LHCN-M2 (cell line): ENCODE measurements around the gene DOCK4. TPM values are rescaled to one million over a fixed set of nuclear protein-coding genes. Genes with fewer than 3 reads are reported as not detected.

Source experiments
- DNase-seq: peaks from one replicate; pipeline ENCODE4 v3.0.0-alpha.2; 2012; ENCODE audit warnings: low read depth
- total RNA-seq: library from RNA; depleted of rRNA; stranded (reverse); fragments of >200 nt; gene quantifications from 2 replicates; pipeline ENCODE4 v1.2.3, GENCODE V29; 2014

DOCK4 gene
- total RNA-seq, 1 experiment from 2014 or later: 6.3 TPM

- DNase-seq: no peak
Measured at GRCh38 chr7:112215787-112216186, 9.6 kb upstream of the DOCK4 start.

DNA sequence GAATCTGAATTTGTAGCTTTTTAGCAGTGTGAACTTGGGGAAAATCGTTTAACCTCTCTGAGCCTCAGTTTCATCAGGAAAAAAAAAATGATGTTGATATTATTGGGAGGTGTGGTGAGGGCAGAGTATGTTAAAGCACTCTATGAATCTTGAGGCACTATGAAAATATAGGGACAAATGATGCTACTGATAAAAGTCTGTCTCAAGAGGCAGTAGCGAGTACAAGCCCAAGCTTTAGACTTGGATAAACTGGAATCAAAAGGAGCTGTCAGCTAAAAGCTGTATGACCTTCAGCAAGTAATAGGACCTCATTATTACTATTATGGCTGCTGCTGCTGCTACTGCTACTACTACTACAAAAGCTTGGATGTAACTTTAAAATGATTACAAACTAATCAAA, 8.7 kb upstream of the DOCK4 start:
- DNase-seq: no peak

GRCh38 chr7:112214268-112214667, 8.1 kb upstream of the DOCK4 start:
- no peak for DNase-seq

- DNase-seq: no peak
Measured at GRCh38 chr7:112213735-112214134, 7.5 kb upstream of the DOCK4 start.

DNA sequence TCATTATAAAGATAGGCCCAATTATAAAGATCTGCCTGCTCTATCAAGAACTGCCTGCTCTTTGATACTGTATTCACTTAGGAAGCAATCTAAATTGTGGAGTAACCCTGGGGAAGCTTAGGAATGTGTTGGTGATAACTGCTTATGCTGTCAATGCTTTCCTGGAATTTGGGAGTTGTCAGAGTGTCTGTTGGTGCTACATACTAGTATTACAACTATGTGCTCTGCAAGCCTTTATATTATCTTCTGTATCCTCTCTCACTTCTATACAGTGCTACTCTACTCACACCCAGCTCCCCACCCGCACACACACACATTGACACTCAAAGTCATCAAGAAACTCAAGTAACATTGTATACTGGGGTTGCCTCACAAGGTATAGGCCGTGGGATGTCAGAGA, 6.4 kb upstream of the DOCK4 start:
- no peak for DNase-seq

GRCh38 chr7:112211348-112211907, 5.2 kb upstream of the DOCK4 start:
- DNase-seq: no peak

DNA sequence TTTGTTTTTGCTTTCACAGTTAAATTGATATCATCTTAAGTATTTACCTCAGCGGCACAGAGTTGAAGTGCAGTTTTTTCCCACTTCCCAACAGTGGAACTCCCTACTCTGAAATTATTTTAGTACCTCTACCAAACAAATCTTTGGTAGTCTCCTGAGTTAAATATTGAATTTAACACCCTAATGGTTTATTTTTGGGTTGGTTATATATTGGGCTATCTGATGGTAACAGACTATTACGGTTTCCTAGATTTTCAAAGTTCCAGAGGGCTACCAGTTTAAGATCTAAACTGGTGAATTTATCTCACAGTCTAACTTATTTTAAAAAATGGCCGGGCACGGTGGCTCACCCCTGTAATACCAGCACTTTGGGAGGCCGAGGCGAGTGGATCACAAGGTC, 1.6 kb upstream of the DOCK4 start:
- DNase-seq: no peak

DNA sequence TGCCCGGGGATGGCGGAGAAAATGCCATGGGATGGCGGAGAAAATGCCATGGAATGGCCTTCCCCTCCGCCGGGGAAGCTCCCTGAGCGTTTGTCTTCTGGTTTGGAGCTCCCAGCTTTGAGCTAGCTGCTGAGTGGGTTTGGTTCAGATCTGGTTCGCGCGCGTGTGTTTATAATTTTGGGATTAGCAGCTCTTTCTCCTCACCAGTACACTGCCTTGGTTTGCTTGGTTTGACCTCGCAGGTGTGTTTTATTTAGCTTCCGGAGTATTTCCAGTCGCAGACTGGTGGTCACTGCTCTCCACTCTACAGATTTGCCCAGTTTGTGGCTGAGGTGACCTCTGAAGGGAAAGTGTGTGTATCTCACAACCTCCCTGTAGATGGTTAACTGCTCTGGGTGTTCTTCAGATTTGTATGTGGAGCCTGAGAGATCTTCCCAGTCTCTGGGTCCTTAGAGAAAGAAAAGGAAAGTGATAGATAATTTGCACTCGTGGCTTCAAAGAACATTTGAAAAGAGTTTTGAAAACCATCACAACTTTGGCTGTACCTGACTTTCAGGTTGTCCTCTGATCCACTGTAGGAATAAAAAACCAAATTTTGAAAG, 893 bp upstream of the DOCK4 start:
- DNase-seq: peak; percentile 20

- peak; percentile 72 for DNase-seq
Measured at GRCh38 chr7:112205343-112206237, 609 bp downstream of the DOCK4 start.

GRCh38 chr7:112204499-112205342, 1.5 kb downstream of the DOCK4 start:
- DNase-seq: peak; percentile 26

DNA sequence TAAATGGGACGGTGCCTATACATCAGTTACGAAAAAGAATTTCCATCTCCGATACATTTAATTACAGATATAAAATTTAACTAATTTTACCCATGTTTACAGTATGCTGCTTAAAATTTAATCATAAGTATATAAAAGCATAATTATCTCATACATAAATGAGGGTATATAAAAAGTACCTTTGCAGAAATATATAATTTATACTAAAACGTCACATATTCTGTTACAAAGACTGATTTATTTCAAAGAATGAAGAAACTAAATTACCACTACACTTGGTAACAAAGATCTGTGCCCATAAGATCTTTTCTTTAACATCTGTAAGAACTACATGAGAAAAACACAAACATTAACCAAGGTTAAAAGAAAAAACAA, 2.8 kb downstream of the DOCK4 start:
- DNase-seq: no peak

- no peak for DNase-seq
Measured at GRCh38 chr7:112202816-112203215, 3.4 kb downstream of the DOCK4 start.

DNA sequence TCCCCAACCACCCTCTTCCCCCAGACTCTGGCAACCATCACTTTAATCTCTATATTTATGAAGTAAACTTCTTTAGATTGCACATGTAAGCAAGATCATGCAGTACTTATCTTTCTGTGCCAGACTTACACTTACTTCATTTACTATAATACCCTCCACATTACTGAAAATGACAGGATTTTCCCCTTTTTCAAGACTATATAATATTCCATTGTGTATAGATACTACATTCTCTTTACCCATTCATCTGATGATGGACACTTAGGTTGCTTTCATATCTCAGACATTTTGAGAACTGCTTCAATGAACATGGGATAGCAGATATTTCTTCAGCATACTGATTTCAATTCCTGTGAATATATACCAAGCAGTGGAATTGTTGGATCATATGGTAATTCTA, 4.4 kb downstream of the DOCK4 start:
- DNase-seq: no peak

DNA sequence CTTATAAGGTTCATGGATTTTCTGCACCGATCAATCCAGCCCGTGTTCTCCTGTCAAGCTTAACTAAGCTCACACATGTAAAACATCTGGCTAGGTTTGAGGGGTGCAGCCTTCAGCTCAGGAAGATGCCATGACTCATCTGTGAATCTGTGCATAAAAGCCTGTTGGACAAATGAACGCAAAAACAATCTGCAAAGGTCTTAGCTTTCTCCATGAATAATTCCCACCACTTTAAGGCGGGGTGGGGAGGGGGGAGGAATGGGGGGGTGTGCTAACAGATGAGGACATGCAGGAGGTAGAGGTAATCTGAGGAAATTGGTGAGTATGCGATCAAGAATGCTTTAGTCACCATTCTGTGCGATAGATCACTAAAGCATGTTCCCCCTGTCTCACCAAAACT, 4.8 kb downstream of the DOCK4 start:
- peak; percentile 51 for DNase-seq

- DNase-seq: no peak
Measured at GRCh38 chr7:112199672-112200071, 6.5 kb downstream of the DOCK4 start.

GRCh38 chr7:112199035-112199655, 7.1 kb downstream of the DOCK4 start:
- peak; percentile 72 for DNase-seq

DNA sequence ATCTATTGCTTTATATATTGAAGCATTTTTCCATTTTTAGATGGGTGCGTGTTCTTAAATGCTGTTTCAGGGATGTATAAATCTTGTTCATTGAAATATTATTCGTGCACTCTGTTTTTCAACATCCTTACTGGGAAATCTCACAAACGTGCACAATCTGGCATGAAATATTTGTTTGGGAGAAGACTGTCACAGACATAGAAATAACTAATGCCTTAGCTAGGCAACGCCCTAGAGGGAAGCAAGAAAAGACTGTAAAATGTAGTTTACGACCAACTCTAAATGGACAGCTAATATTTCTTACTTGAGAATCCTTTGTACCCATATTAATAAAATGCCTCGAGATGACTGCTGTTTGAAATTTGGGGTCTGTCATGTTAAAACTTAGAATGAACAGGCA, 8.9 kb downstream of the DOCK4 start:
- DNase-seq: no peak

DNA sequence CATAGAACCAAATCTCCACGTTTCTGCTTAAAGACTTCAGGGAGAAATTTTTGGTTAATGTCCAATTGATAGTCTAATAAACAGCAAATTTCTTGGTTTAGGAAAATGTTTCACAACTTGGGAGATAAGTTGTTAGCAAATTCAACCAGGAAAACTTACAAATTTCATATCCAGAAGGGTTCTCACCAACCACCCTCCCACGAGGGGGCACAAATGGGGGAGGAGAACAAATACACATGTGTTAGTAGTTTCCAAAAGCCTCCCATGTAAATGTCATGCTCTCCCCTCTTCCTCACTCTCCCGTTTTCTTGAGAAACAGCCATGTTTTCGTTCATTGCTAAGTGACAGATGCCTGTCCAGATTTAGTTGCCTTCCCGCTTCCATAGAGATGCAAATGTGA, 10.5 kb downstream of the DOCK4 start:
- no peak for DNase-seq

GRCh38 chr7:112193915-112194502, 12.2 kb downstream of the DOCK4 start:
- no peak for DNase-seq

DNA sequence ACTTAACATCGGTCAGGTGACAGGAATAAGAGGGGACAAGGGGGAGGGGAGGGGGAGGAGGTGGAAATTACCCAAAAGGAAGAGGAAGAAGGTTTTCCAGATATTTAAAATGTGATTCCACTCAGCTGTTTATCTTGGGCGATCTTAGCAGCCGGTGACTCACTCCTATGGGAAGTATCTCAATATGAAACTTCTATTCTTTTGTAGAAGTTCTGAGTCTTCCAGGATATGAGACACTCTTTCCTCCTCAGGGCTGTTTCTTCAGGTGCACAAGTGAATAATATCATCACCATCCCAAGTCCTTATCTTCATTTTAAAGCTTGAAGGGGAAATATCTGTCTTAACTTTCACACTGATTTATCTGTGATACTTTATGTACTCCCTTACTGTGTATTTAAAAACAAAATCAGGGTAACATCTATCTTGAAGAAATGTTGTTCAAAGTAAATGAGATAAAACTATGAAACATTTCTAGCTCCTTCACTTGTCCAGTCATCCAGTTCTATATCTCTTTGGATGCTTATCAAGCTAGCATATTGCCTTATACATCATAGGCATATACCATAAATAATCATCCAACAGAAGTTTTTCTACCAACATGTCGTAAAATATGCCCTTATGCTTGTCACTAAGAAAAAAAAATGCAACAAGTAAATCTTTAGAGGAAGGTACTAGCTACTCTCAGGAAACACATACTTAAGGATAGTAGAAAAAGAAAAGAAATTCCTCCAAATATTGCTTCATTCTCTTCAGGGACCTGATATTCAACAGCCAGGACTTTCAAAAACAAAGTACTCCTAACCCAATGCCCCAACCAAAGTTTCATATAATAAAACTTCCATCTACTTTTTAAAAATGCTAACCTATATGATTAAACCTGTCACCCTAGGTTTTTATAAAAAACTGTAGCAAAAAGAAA, 13.7 kb downstream of the DOCK4 start:
- peak; percentile 73 for DNase-seq
